ENCODE data around the gene ZNRF3.

DNA sequence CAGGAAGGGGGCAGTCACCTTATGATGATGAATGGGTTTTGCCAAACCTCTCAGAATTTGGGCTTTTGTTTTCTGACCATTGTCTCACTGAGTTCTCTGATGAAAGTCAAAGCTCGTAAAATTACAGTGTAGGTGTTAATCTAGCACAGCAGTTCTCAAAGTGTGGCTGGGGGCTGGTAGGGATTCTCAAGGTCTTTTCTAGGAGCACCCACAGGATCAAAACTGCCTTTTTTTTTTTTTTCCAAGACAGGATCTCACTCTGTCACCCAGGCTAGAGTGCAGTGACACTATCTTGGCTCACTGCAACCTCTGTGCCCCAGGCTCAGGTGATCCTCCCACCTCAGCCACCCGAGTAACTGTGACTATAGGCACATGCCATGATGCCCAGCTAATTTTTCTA lies 112.2 kb downstream of the ZNRF3 start:
- TF ChIP-seq, protein P1, sequence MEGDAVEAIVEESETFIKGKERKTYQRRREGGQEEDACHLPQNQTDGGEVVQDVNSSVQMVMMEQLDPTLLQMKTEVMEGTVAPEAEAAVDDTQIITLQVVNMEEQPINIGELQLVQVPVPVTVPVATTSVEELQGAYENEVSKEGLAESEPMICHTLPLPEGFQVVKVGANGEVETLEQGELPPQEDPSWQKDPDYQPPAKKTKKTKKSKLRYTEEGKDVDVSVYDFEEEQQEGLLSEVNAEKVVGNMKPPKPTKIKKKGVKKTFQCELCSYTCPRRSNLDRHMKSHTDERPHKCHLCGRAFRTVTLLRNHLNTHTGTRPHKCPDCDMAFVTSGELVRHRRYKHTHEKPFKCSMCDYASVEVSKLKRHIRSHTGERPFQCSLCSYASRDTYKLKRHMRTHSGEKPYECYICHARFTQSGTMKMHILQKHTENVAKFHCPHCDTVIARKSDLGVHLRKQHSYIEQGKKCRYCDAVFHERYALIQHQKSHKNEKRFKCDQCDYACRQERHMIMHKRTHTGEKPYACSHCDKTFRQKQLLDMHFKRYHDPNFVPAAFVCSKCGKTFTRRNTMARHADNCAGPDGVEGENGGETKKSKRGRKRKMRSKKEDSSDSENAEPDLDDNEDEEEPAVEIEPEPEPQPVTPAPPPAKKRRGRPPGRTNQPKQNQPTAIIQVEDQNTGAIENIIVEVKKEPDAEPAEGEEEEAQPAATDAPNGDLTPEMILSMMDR (IDR thresholded peaks at IDR 0.05): no peak
- TF ChIP-seq POLR2A (IDR thresholded peaks at IDR 0.05): no peak
